K562 (cell line): Measurements from ENCODE around the gene MPG. TPM values are rescaled to one million over a fixed set of nuclear protein-coding genes. Genes with fewer than 3 reads are reported as not detected.
A peak's percentile ranks its signal among the peaks of the same experiment; 100 is the strongest.

Source experiments
- ATAC-seq: fragments of 200-7000 bp; cut with Tn5 transposase; 3 replicates; pipeline ENCODE4 v1.9.1; 2020; ENCODE audit warnings: moderate library complexity
- BruUV-seq: library from RNA; stranded (reverse); fragments of 400-500 nt; replicated peaks from 2 replicates; lab custom pipeline; 2021; lab: Mats Ljungman, UMichigan
- CTCF ChIA-PET: fragments of 300-600 bp; formaldehyde crosslinking; extraction: SDS; loops from one replicate; lab custom pipeline; 2021; ENCODE audit warnings: low intra/inter-chr PET ratio; lab: Yijun Ruan, JAX
- POLR2A ChIA-PET: fragments of 300-600, 350-650 bp; sonication (Branson Sonifier 250); formaldehyde crosslinking; extraction: SDS; loops from one replicate; lab custom pipeline; 2021; ENCODE audit warnings: antibody characterized with exemption, inconsistent platforms; lab: Yijun Ruan, JAX
- DNase-seq, 4 experiments: peaks; one replicate each; pipeline versions ENCODE4 v3.0.0 to v3.0.0-alpha.2; 2011 to 2018; ENCODE audit warnings: low spot score in 3 of 4, mixed read lengths in 3 of 4; ENCODE audit errors: extremely low read depth in 1 of 4
- FAIRE-seq: peaks from 2 replicates; lab custom pipeline; 2011; peaks lifted over from hg19 to GRCh38; lab: Jason Lieb, UNC
- H2AFZ ChIP-seq: 2 replicates; pipeline ENCODE4 v1.6.0; 2011; ENCODE audit warnings: low read depth, low read length, control low read depth, inconsistent platforms
- H3K27ac ChIP-seq: fragments of 200-600 bp; 3 replicates; pipeline ENCODE4 v1.8.0; 2011; ENCODE audit warnings: low read depth, mild to moderate bottlenecking, control low read depth, inconsistent platforms, low read length, moderate library complexity, mixed read lengths; ENCODE audit errors: extremely low read depth
- H3K27me3 ChIP-seq, 2 experiments: fragments of 300-600 bp in 1 of 2; 2 replicates in 1 of 2; 3 replicates in 1 of 2; pipeline versions ENCODE4 v1.6.0 to v1.8.0; 2011; ENCODE audit warnings: inconsistent platforms in 2 of 2, low read length in 2 of 2, mild to moderate bottlenecking in 1 of 2, mixed read lengths in 1 of 2, moderate library complexity in 1 of 2; ENCODE audit not compliant: control insufficient read depth in 2 of 2, insufficient read depth in 2 of 2
- H3K36me3 ChIP-seq: fragments of 300-600 bp; 3 replicates; pipeline ENCODE4 v1.8.0; 2011; ENCODE audit warnings: mild to moderate bottlenecking, low read length, inconsistent platforms; ENCODE audit not compliant: control insufficient read depth, insufficient read depth
- H3K4me1 ChIP-seq, 2 experiments: fragments of 200-600 bp in 1 of 2; replicated peaks in 1 of 2; 2 replicates in 1 of 2; 3 replicates in 1 of 2; pipeline versions ENCODE4 v1.5.1 to v1.8.0; 2011; ENCODE audit warnings: inconsistent platforms in 2 of 2, low read length in 2 of 2, mild to moderate bottlenecking in 1 of 2, mixed read lengths in 1 of 2, moderate library complexity in 1 of 2; ENCODE audit not compliant: control insufficient read depth in 2 of 2, insufficient read depth in 2 of 2
- H3K4me2 ChIP-seq: 2 replicates; pipeline ENCODE4 v1.6.1; 2011; ENCODE audit warnings: low read length, control low read depth, inconsistent platforms, mixed read lengths; ENCODE audit not compliant: insufficient read depth
- H3K4me3 ChIP-seq: fragments of 200-600 bp; sonication (generic), shearing (Covaris generic); 2 replicates; pipeline ENCODE4 v1.5.1; 2016; ENCODE audit warnings: control low read depth, inconsistent platforms
- H3K79me2 ChIP-seq: fragments of 200-600 bp; 3 replicates; pipeline ENCODE4 v1.8.0; 2011; ENCODE audit warnings: low read length, inconsistent platforms; ENCODE audit not compliant: control insufficient read depth, insufficient read depth
- H3K9ac ChIP-seq, 2 experiments: 2 replicates each; pipeline versions ENCODE4 v1.6.0 to v1.6.1; 2011; ENCODE audit warnings: low read depth in 2 of 2, low read length in 2 of 2, control low read depth in 1 of 2, inconsistent platforms in 1 of 2, mild to moderate bottlenecking in 1 of 2, mixed read lengths in 1 of 2; ENCODE audit not compliant: insufficient read depth in 1 of 2
- H3K9me1 ChIP-seq: one replicate; pipeline ENCODE4 v1.6.0; 2011; ENCODE audit warnings: inconsistent platforms, mild to moderate bottlenecking, low read length, moderate library complexity; ENCODE audit not compliant: control insufficient read depth, insufficient read depth
- H3K9me3 ChIP-seq: replicated peaks from 2 replicates; pipeline ENCODE4 v1.5.1; 2011; ENCODE audit warnings: low read depth, low read length, inconsistent platforms; ENCODE audit not compliant: control insufficient read depth, insufficient read depth
- H4K20me1 ChIP-seq: replicated peaks from 2 replicates; pipeline ENCODE4 v1.6.1; 2011; ENCODE audit warnings: low read length, inconsistent platforms, mixed read lengths; ENCODE audit not compliant: control insufficient read depth, insufficient read depth
- BMI1 ChIP-seq: fragments of 150-350 bp; IDR thresholded peaks from 2 replicates; pipeline ENCODE4 v1.6.1; 2014; ENCODE audit warnings: low read length
- TCF3 ChIP-seq: sonication (generic); formaldehyde crosslinking; IDR thresholded peaks from 2 replicates; pipeline ENCODE4 v1.4.0; 2020; ENCODE audit warnings: mild to moderate bottlenecking, missing genetic modification reagents
- WGBS: fragments of 100-300 bp; shearing (Covaris generic); methylation state at CpG from one replicate; pipeline ENCODE4 v1.1.6; 2016; ENCODE audit warnings: low coverage, mixed read lengths; ENCODE audit not compliant: insufficient coverage; ENCODE audit errors: missing lambda C conversion rate; 5-methylcytosine and 5-hydroxymethylcytosine counted together
- in situ Hi-C: fragments of 300-500 bp; cut with MboI; formaldehyde crosslinking; loops from 4 replicates; pipeline ENCODE4 v1.15.0; 2018; ENCODE audit warnings: inconsistent platforms, mixed read lengths
- intact Hi-C: fragments of 100-400 bp; cut with micrococcal nuclease; formaldehyde crosslinking; loops from 2 replicates; pipeline ENCODE4 v1.14.2; 2022
- polyA plus RNA-seq, 8 experiments: library from polyadenylated mRNA; depleted of rRNA in 4 of 8; stranded (reverse) in 5 of 8; unstranded in 3 of 8; fragments of >200 nt; fragmentation: Nextera tagmentation in 2 of 8; fragmentation: Illumina TruSeq in 1 of 8; extraction: Ambion mirVana in 2 of 8; extraction: Trizol in 1 of 8; gene quantifications; 2 replicates each; pipeline versions ENCODE4 v1.2.1 to v1.2.3, GENCODE V29; 2011 to 2014; ENCODE audit warnings: inconsistent platforms in 1 of 8, missing spikeins in 1 of 8
- total RNA-seq, 7 experiments: library from RNA; depleted of rRNA in 6 of 7; stranded (reverse); fragments of >200 nt in 6 of 7; fragmentation: Illumina TruSeq in 2 of 7; extraction: Trizol in 2 of 7; gene quantifications; 2 replicates each; pipeline versions ENCODE4 v1.2.1 to v1.2.3, GENCODE V29; 2011 to 2021; ENCODE audit warnings: low replicate concordance in 1 of 7
- TF ChIP-seq, protein P1 (sequence below), 2 experiments: fragments of 250-450 bp in 1 of 2; fragments of 450-650 bp in 1 of 2; sonication (Bioruptor Pico) in 1 of 2; IDR thresholded peaks; 2 replicates each; pipeline versions ENCODE4 v1.6.1 to v1.8.0; 2016 to 2021; ENCODE audit warnings: mild to moderate bottlenecking in 2 of 2, moderate library complexity in 2 of 2, missing compliant biosample characterization in 1 of 2, missing genetic modification characterization in 1 of 2
- TF ChIP-seq, protein P2 (sequence below): sonication (generic); formaldehyde crosslinking; IDR thresholded peaks from 2 replicates; pipeline ENCODE4 v1.8.0; 2022; ENCODE audit warnings: mild to moderate bottlenecking, low read depth, missing genetic modification reagents

The MPG gene
- total and polyA plus RNA-seq, 9 of the 15 experiments (the other 6 are each of a cell fraction or from before 2014, with no cell fraction given) = 0.42 to 226 (median 36.2) TPM

DNA sequence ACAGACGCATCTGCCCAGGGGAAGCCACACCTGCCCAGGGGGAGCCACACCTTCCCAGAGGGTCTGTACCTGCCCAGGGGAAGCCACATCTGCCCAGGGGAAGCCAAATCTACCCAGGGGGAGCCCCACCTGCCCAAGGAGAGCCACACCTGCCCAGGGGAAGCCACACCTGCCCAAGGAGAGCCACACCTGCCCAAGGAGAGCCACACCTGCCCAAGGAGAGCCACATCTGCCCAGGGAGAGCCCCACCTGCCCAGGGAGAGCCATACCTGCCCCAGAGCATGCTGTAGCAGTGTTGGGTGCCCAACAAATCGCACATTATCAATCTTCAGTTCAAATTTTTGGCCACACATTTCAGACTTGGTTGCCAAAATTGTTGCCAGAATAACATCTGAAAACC lies 40.8 kb downstream of the MPG start:
- Histone ChIP-seq H3K4me3 (no peak overlapping the region), H3K9me3 (no peaks in the 10 kb centered on the region), H3K27ac (peak overlapping the region; percentile 71; the same call in 2 of the 3 replicates), H3K4me2 (no peak overlapping the region; the same call in 1 of the 2 replicates), H3K4me1 (peaks cover 59 to 65% of the 10 kb centered on the region in 2 experiments), H3K9me1 (no peaks in the 10 kb centered on the region), H4K20me1 (no peaks in the 10 kb centered on the region), H3K36me3 (peaks cover 66% of the 10 kb centered on the region), H3K9ac (peak overlapping the region; percentile 40 to 73), H3K79me2 (peaks cover 37% of the 10 kb centered on the region), H3K27me3 (no peaks in the 10 kb centered on the region), H2AFZ (no peak overlapping the region)
- 97% methylated on average over 2 of the region's 2 CpGs for WGBS
- FAIRE-seq (no peak), ATAC-seq (no peak), DNase-seq (no peak)
- BruUV-seq = no TSS peak
- intact Hi-C loops (no loop called here), in situ Hi-C loops (no loop called here)
- ChIA-PET CTCF (no interaction called here), POLR2A (interaction anchor here (0.8 kb wide), 1 partner anchor 12 kb away, joined by 5 read pairs; no protein-coding TSS in a partner anchor)
- TF ChIP-seq BMI1 = no peak
- no peak for TF ChIP-seq TCF3
- TF ChIP-seq, protein P1, sequence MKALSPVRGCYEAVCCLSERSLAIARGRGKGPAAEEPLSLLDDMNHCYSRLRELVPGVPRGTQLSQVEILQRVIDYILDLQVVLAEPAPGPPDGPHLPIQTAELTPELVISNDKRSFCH (CRISPR knock-in tag; IDR thresholded peaks at IDR 0.05) = no peak
- TF ChIP-seq, protein P1 (tag; IDR thresholded peaks at IDR 0.05) = no peak
- TF ChIP-seq, protein P2, sequence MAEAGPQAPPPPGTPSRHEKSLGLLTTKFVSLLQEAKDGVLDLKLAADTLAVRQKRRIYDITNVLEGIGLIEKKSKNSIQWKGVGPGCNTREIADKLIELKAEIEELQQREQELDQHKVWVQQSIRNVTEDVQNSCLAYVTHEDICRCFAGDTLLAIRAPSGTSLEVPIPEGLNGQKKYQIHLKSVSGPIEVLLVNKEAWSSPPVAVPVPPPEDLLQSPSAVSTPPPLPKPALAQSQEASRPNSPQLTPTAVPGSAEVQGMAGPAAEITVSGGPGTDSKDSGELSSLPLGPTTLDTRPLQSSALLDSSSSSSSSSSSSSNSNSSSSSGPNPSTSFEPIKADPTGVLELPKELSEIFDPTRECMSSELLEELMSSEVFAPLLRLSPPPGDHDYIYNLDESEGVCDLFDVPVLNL (CRISPR knock-in tag) = no peak
